D721Med (cell line): Measurements from ENCODE around the gene KRT83.

ENCODE experiments used
- DNase-seq: peaks from one replicate; pipeline ENCODE4 v3.0.0; 2011; ENCODE audit warnings: low spot score; ENCODE audit not compliant: insufficient read length
- FAIRE-seq: peaks from 2 replicates; lab custom pipeline; 2011; peaks lifted over from hg19 to GRCh38; lab: Jason Lieb, UNC
- CTCF ChIP-seq: IDR thresholded peaks from 2 replicates; pipeline ENCODE4 v1.5.1; 2012; ENCODE audit warnings: mild to moderate bottlenecking, control low read depth; ENCODE audit not compliant: insufficient read depth; ENCODE audit errors: missing control alignments

KRT83 gene

GRCh38 chr12:52264435-52264825 lies 56.8 kb downstream of the KRT83 start:
- DNase-seq (no peak), FAIRE-seq (no peak)
- TF ChIP-seq CTCF: no peak
